ENCODE measurements around the gene TBC1D5. TPM values are rescaled to one million over a fixed set of nuclear protein-coding genes. Genes with fewer than 3 reads are reported as not detected.

The TBC1D5 gene
- total and polyA plus RNA-seq, 5 donors from 2014 or later, result 27.6 to 61.6 (median 36.4) TPM

GRCh38 chr3:17552351-17552750 is 190.1 kb downstream of the TBC1D5 start:
- DNase-seq (no peak), ATAC-seq (ENCODE audit: low read depth in 2 of 2) (no peak)
- Histone ChIP-seq H3K27me3 (ENCODE audit: control insufficient read depth, insufficient read depth, low read length) (no peaks in the 10 kb centered on the region), H3K4me3 (ENCODE audit: low read depth, low read length) (no peak overlapping the region), H3K9me3 (ENCODE audit: control insufficient read depth in 2 of 2, low read length in 2 of 2) (no peaks in the 10 kb centered on the region), H3K36me3 (ENCODE audit: control insufficient read depth, insufficient read depth, low read length) (no peaks in the 10 kb centered on the region), H3K27ac (ENCODE audit: insufficient read depth, low read length, poor library complexity, severe bottlenecking) (no peak overlapping the region), H3K4me1 (ENCODE audit: control insufficient read depth, insufficient read depth, low read length, poor library complexity, severe bottlenecking) (no peaks in the 10 kb centered on the region)
- H3K9me3 Mint-ChIP-seq, result peaks cover 0 to 2% (median 0%) of the 10 kb centered on the region in 7 donors
- H3K4me3 Mint-ChIP-seq, result peak overlapping the region in 1 of 4 donors; percentile 18
- no peak overlapping the region for H3K27ac Mint-ChIP-seq
- H3K27me3 Mint-ChIP-seq, result no peaks in the 10 kb centered on the region
- H3K4me1 Mint-ChIP-seq, result peaks cover 0 to 4% (median 2%) of the 10 kb centered on the region in 4 donors
- H3K36me3 Mint-ChIP-seq, result peaks cover 19% of the 10 kb centered on the region

- no peak overlapping the region for H3K27ac Mint-ChIP-seq
- Histone ChIP-seq H3K36me3 (ENCODE audit: control insufficient read depth, insufficient read depth, low read length) (no peaks in the 10 kb centered on the region), H3K27ac (ENCODE audit: insufficient read depth, low read length, poor library complexity, severe bottlenecking) (no peak overlapping the region), H3K4me3 (ENCODE audit: low read depth, low read length) (no peak overlapping the region), H3K4me1 (ENCODE audit: control insufficient read depth, insufficient read depth, low read length, poor library complexity, severe bottlenecking) (no peaks in the 10 kb centered on the region), H3K27me3 (ENCODE audit: control insufficient read depth, insufficient read depth, low read length) (no peaks in the 10 kb centered on the region), H3K9me3 (ENCODE audit: control insufficient read depth in 2 of 2, low read length in 2 of 2) (no peaks in the 10 kb centered on the region)
- H3K27me3 Mint-ChIP-seq, result no peaks in the 10 kb centered on the region
- ATAC-seq (ENCODE audit: low read depth in 2 of 2), result no peak
- peaks cover 0 to 4% (median 3%) of the 10 kb centered on the region in 4 donors for H3K4me1 Mint-ChIP-seq
- H3K9me3 Mint-ChIP-seq, result peaks cover 0 to 2% (median 0%) of the 10 kb centered on the region in 7 donors
- DNase-seq, result no peak
- H3K4me3 Mint-ChIP-seq, result peak overlapping the region in 1 of 4 donors; percentile 18
- peaks cover 19% of the 10 kb centered on the region for H3K36me3 Mint-ChIP-seq
Observed at GRCh38 chr3:17551895-17552294, 190.5 kb downstream of the TBC1D5 start.

- peaks cover 19% of the 10 kb centered on the region for H3K36me3 Mint-ChIP-seq
- no peak for ATAC-seq (ENCODE audit: low read depth in 2 of 2)
- H3K4me1 ChIP-seq (ENCODE audit: control insufficient read depth, insufficient read depth, low read length, poor library complexity, severe bottlenecking), result no peaks in the 10 kb centered on the region
Observed at GRCh38 chr3:17551333-17551732, 191.1 kb downstream of the TBC1D5 start.

GRCh38 chr3:17550624-17551023 is 191.8 kb downstream of the TBC1D5 start:
- no peak for ATAC-seq (ENCODE audit: low read depth in 2 of 2)
- H3K4me3 ChIP-seq (ENCODE audit: low read depth, low read length), result no peak overlapping the region
- H3K27ac ChIP-seq (ENCODE audit: insufficient read depth, low read length, poor library complexity, severe bottlenecking), result no peak overlapping the region
- no peaks in the 10 kb centered on the region for H3K27me3 ChIP-seq (ENCODE audit: control insufficient read depth, insufficient read depth, low read length)
- peaks cover 16% of the 10 kb centered on the region for H3K36me3 Mint-ChIP-seq
- no peak overlapping the region for H3K27ac Mint-ChIP-seq
- no peaks in the 10 kb centered on the region for H3K9me3 ChIP-seq (ENCODE audit: control insufficient read depth in 2 of 2, low read length in 2 of 2)
- H3K4me1 Mint-ChIP-seq, result peaks cover 0 to 7% (median 3%) of the 10 kb centered on the region in 4 donors
- no peaks in the 10 kb centered on the region for H3K36me3 ChIP-seq (ENCODE audit: control insufficient read depth, insufficient read depth, low read length)
- no peaks in the 10 kb centered on the region for H3K27me3 Mint-ChIP-seq
- no peak for DNase-seq
- no peaks in the 10 kb centered on the region for H3K4me1 ChIP-seq (ENCODE audit: control insufficient read depth, insufficient read depth, low read length, poor library complexity, severe bottlenecking)
- H3K4me3 Mint-ChIP-seq, result no peak overlapping the region
- peaks cover 0 to 3% (median 0%) of the 10 kb centered on the region in 7 donors for H3K9me3 Mint-ChIP-seq

More at GRCh38 chr3:17551333-17551732, 191.1 kb downstream of the TBC1D5 start:
- H3K4me3 ChIP-seq (ENCODE audit: low read depth, low read length), result no peak overlapping the region
- H3K27me3 Mint-ChIP-seq, result no peaks in the 10 kb centered on the region
- H3K9me3 Mint-ChIP-seq, result peaks cover 0 to 3% (median 0%) of the 10 kb centered on the region in 7 donors
- DNase-seq, result no peak
- H3K36me3 ChIP-seq (ENCODE audit: control insufficient read depth, insufficient read depth, low read length), result no peaks in the 10 kb centered on the region
- no peak overlapping the region for H3K27ac Mint-ChIP-seq
- no peak overlapping the region for H3K27ac ChIP-seq (ENCODE audit: insufficient read depth, low read length, poor library complexity, severe bottlenecking)
- H3K4me1 Mint-ChIP-seq, result peaks cover 0 to 4% (median 3%) of the 10 kb centered on the region in 4 donors
- no peaks in the 10 kb centered on the region for H3K27me3 ChIP-seq (ENCODE audit: control insufficient read depth, insufficient read depth, low read length)
- no peak overlapping the region for H3K4me3 Mint-ChIP-seq
- H3K9me3 ChIP-seq (ENCODE audit: control insufficient read depth in 2 of 2, low read length in 2 of 2), result no peaks in the 10 kb centered on the region

- no peaks in the 10 kb centered on the region for H3K4me1 ChIP-seq (ENCODE audit: control insufficient read depth, insufficient read depth, low read length, poor library complexity, severe bottlenecking)
- H3K36me3 ChIP-seq (ENCODE audit: control insufficient read depth, insufficient read depth, low read length), result no peaks in the 10 kb centered on the region
- ATAC-seq (ENCODE audit: low read depth in 2 of 2) (no peak), DNase-seq (no peak)
- H3K9me3 ChIP-seq (ENCODE audit: control insufficient read depth in 2 of 2, low read length in 2 of 2), result no peaks in the 10 kb centered on the region
- no peaks in the 10 kb centered on the region for H3K27me3 ChIP-seq (ENCODE audit: control insufficient read depth, insufficient read depth, low read length)
- H3K27me3 Mint-ChIP-seq, result no peaks in the 10 kb centered on the region
- H3K4me1 Mint-ChIP-seq, result peaks cover 0 to 9% (median 0%) of the 10 kb centered on the region in 4 donors
- no peak overlapping the region for H3K27ac ChIP-seq (ENCODE audit: insufficient read depth, low read length, poor library complexity, severe bottlenecking)
- H3K4me3 Mint-ChIP-seq, result no peak overlapping the region
- no peak overlapping the region for H3K4me3 ChIP-seq (ENCODE audit: low read depth, low read length)
- no peak overlapping the region for H3K27ac Mint-ChIP-seq
- H3K36me3 Mint-ChIP-seq, result peaks cover 13% of the 10 kb centered on the region
- H3K9me3 Mint-ChIP-seq, result peaks cover 0 to 2% (median under 1%) of the 10 kb centered on the region in 7 donors
Observed at GRCh38 chr3:17546500-17547255, 195.8 kb downstream of the TBC1D5 start.

GRCh38 chr3:17544632-17545031 is 197.8 kb downstream of the TBC1D5 start:
- H3K36me3 Mint-ChIP-seq, result peaks cover 17% of the 10 kb centered on the region
- Histone ChIP-seq H3K27me3 (ENCODE audit: control insufficient read depth, insufficient read depth, low read length) (no peaks in the 10 kb centered on the region), H3K4me3 (ENCODE audit: low read depth, low read length) (no peak overlapping the region), H3K9me3 (ENCODE audit: control insufficient read depth in 2 of 2, low read length in 2 of 2) (no peaks in the 10 kb centered on the region), H3K27ac (ENCODE audit: insufficient read depth, low read length, poor library complexity, severe bottlenecking) (no peak overlapping the region), H3K4me1 (ENCODE audit: control insufficient read depth, insufficient read depth, low read length, poor library complexity, severe bottlenecking) (no peaks in the 10 kb centered on the region), H3K36me3 (ENCODE audit: control insufficient read depth, insufficient read depth, low read length) (peaks cover 1% of the 10 kb centered on the region)
- H3K27ac Mint-ChIP-seq, result peak overlapping the region in 1 of 3 donors; percentile 25
- H3K4me3 Mint-ChIP-seq, result no peak overlapping the region
- DNase-seq, result no peak
- H3K9me3 Mint-ChIP-seq, result peaks cover 0 to 5% (median 1%) of the 10 kb centered on the region in 7 donors
- H3K27me3 Mint-ChIP-seq, result no peaks in the 10 kb centered on the region
- peaks cover 0 to 9% (median 1%) of the 10 kb centered on the region in 4 donors for H3K4me1 Mint-ChIP-seq
- ATAC-seq (ENCODE audit: low read depth in 2 of 2), result no peak

- H3K36me3 ChIP-seq (ENCODE audit: control insufficient read depth, insufficient read depth, low read length), result peaks cover 6% of the 10 kb centered on the region
- H3K9me3 Mint-ChIP-seq, result peaks cover 0 to 5% (median 1%) of the 10 kb centered on the region in 7 donors
- no peaks in the 10 kb centered on the region for H3K27me3 Mint-ChIP-seq
- H3K27ac Mint-ChIP-seq, result no peak overlapping the region
- ATAC-seq (ENCODE audit: low read depth in 2 of 2) (no peak), DNase-seq (no peak)
- peaks cover 0 to 9% (median 6%) of the 10 kb centered on the region in 4 donors for H3K4me1 Mint-ChIP-seq
- no peak overlapping the region for H3K27ac ChIP-seq (ENCODE audit: insufficient read depth, low read length, poor library complexity, severe bottlenecking)
- H3K4me3 ChIP-seq (ENCODE audit: low read depth, low read length), result no peak overlapping the region
- no peaks in the 10 kb centered on the region for H3K4me1 ChIP-seq (ENCODE audit: control insufficient read depth, insufficient read depth, low read length, poor library complexity, severe bottlenecking)
- peaks cover 22% of the 10 kb centered on the region for H3K36me3 Mint-ChIP-seq
- H3K4me3 Mint-ChIP-seq, result no peak overlapping the region
- H3K9me3 ChIP-seq (ENCODE audit: control insufficient read depth in 2 of 2, low read length in 2 of 2), result no peaks in the 10 kb centered on the region
- H3K27me3 ChIP-seq (ENCODE audit: control insufficient read depth, insufficient read depth, low read length), result no peaks in the 10 kb centered on the region
Observed at GRCh38 chr3:17542591-17542990, 199.8 kb downstream of the TBC1D5 start.

DNA sequence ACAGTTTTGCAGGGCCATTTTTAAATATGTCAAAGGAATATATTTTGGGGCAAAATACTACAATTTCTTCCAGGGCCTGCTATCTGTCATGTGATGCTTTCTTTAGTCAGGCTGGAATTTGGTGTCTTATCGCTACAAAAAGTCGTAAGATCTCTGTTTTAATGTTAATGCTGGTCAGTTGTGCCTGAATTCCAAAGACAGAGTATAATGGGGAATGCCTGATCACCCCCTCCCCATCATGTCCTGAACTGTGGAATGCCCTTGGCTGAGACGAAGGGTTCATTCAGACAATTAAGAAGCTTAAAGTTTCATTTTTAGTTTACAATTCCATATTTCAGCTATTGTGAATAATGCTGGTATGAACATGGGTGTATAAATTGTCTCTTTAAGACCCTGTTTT is 203.0 kb downstream of the TBC1D5 start:
- Mint-ChIP-seq H3K4me3 (no peak overlapping the region), H3K27me3 (no peaks in the 10 kb centered on the region), H3K4me1 (peaks cover 6 to 17% (median 10%) of the 10 kb centered on the region in 4 donors), H3K27ac (no peak overlapping the region), H3K9me3 (peaks cover 0 to 5% (median 0%) of the 10 kb centered on the region in 7 donors), H3K36me3 (peaks cover 23% of the 10 kb centered on the region)
- no peaks in the 10 kb centered on the region for H3K27me3 ChIP-seq (ENCODE audit: control insufficient read depth, insufficient read depth, low read length)
- H3K4me1 ChIP-seq (ENCODE audit: control insufficient read depth, insufficient read depth, low read length, poor library complexity, severe bottlenecking), result no peaks in the 10 kb centered on the region
- H3K4me3 ChIP-seq (ENCODE audit: low read depth, low read length), result no peak overlapping the region
- no peak overlapping the region for H3K27ac ChIP-seq (ENCODE audit: insufficient read depth, low read length, poor library complexity, severe bottlenecking)
- DNase-seq (no peak), ATAC-seq (ENCODE audit: low read depth in 2 of 2) (no peak)
- H3K36me3 ChIP-seq (ENCODE audit: control insufficient read depth, insufficient read depth, low read length), result peaks cover 6% of the 10 kb centered on the region
- no peaks in the 10 kb centered on the region for H3K9me3 ChIP-seq (ENCODE audit: control insufficient read depth in 2 of 2, low read length in 2 of 2)

Data from CD4-positive, CD25-positive, alpha-beta regulatory T cell (primary cell).